Gastroesophageal sphincter (tissue), 3 donors: Measurements from ENCODE around the gene STK16.

Experiments
- CTCF ChIP-seq, 4 experiments: fragments of 200-600 bp in 2 of 4; fragments of 450-650 bp in 2 of 4; sonication (generic) in 1 of 4; IDR thresholded peaks; one replicate each; pipeline ENCODE4 v1.5.1; 2017 to 2019; ENCODE audit warnings: antibody characterized with exemption in 4 of 4, mild to moderate bottlenecking in 2 of 4, moderate library complexity in 2 of 4
- EP300 ChIP-seq: sonication (generic); formaldehyde crosslinking; IDR thresholded peaks from one replicate; pipeline ENCODE4 v1.6.1; 2017; ENCODE audit warnings: antibody characterized with exemption, mild to moderate bottlenecking
- POLR2A ChIP-seq, 2 donors: fragments of 450-650 bp; IDR thresholded peaks; one replicate each; pipeline ENCODE4 v1.6.1; 2017; ENCODE audit warnings: antibody characterized with exemption in 2 of 2, mild to moderate bottlenecking in 2 of 2, moderate library complexity in 1 of 2
- POLR2AphosphoS5 ChIP-seq: sonication (generic); formaldehyde crosslinking; IDR thresholded peaks from one replicate; pipeline ENCODE4 v1.6.1; 2017; ENCODE audit warnings: antibody characterized with exemption

- TF ChIP-seq POLR2A (IDR thresholded peaks at IDR 0.05) (no peak), CTCF (IDR thresholded peaks at IDR 0.05) (no peak), EP300 (no peak), POLR2AphosphoS5 (no peak)
These were observed 48.5 kb downstream of the STK16 start for GRCh38 chr2:219293736-219294231.
